T-helper 17 cell (primary cell): ENCODE results near the gene HOXA4. TPM values are rescaled to one million over a fixed set of nuclear protein-coding genes. Genes with fewer than 3 reads are reported as not detected.

Source experiments
- ATAC-seq: fragments of 150-1000 bp; cut with Tn5 transposase; 2 replicates; pipeline ENCODE4 v1.10.0; 2021; ENCODE audit warnings: mild to moderate bottlenecking, moderate library complexity
- DNase-seq, 3 donors: peaks; one replicate each; pipeline versions ENCODE4 v3.0.0 to v3.0.0-alpha.2; 2020 to 2021
- H3K9me3 ChIP-seq: one replicate; pipeline ENCODE4 v1.7.0; 2013; ENCODE audit warnings: low read length, mild to moderate bottlenecking; ENCODE audit not compliant: control insufficient read depth, poor library complexity, severe bottlenecking
- H3K27ac Mint-ChIP-seq: one replicate; pipeline ENCODE4 v1.8.0; 2022; ENCODE audit warnings: mild to moderate bottlenecking, moderate library complexity, mixed read lengths
- H3K27me3 Mint-ChIP-seq: one replicate; pipeline ENCODE4 v1.8.0; 2022; ENCODE audit warnings: mixed read lengths
- H3K36me3 Mint-ChIP-seq: one replicate; pipeline ENCODE4 v1.8.0; 2022; ENCODE audit warnings: low read depth, mixed read lengths
- H3K4me1 Mint-ChIP-seq: one replicate; pipeline ENCODE4 v1.8.0; 2022; ENCODE audit warnings: mild to moderate bottlenecking, mixed read lengths
- H3K4me3 Mint-ChIP-seq: one replicate; pipeline ENCODE4 v1.8.0; 2022; ENCODE audit warnings: mild to moderate bottlenecking, moderate library complexity, mixed read lengths
- total RNA-seq, 4 donors: library from RNA in 2 of 4; stranded (reverse) in 2 of 4; gene quantifications; one replicate each; pipeline ENCODE4 v1.2.3 and lab custom pipeline; 2022 to 2026

The HOXA4 gene
- total RNA-seq, 2 donors from 2014 or later = 0.26 TPM; not detected in 1

- H3K27ac Mint-ChIP-seq = no peak overlapping the region
Measured at GRCh38 chr7:27133409-27134231, 3.1 kb upstream of the HOXA4 start.

GRCh38 chr7:27132978-27133377, 2.4 kb upstream of the HOXA4 start:
- Mint-ChIP-seq H3K4me3 (no peak overlapping the region), H3K36me3 (no peaks in the 10 kb centered on the region), H3K27me3 (peaks cover 77% of the 10 kb centered on the region), H3K4me1 (peaks cover 2% of the 10 kb centered on the region), H3K27ac (no peak overlapping the region)
- ATAC-seq = no peak
- peaks cover 2% of the 10 kb centered on the region for H3K9me3 ChIP-seq
- DNase-seq = no peak

More at GRCh38 chr7:27133409-27134231, 3.1 kb upstream of the HOXA4 start:
- no peak for ATAC-seq
- H3K4me1 Mint-ChIP-seq = peaks cover 2% of the 10 kb centered on the region
- H3K36me3 Mint-ChIP-seq = no peaks in the 10 kb centered on the region
- no peak overlapping the region for H3K4me3 Mint-ChIP-seq
- H3K27me3 Mint-ChIP-seq = peaks cover 77% of the 10 kb centered on the region
- H3K9me3 ChIP-seq = peaks cover 2% of the 10 kb centered on the region
- DNase-seq = no peak

- H3K27me3 Mint-ChIP-seq = peaks cover 77% of the 10 kb centered on the region
- H3K4me3 Mint-ChIP-seq = no peak overlapping the region
- H3K27ac Mint-ChIP-seq = no peak overlapping the region
Measured at GRCh38 chr7:27132214-27132613, 1.7 kb upstream of the HOXA4 start.

GRCh38 chr7:27131390-27131819, 848 bp upstream of the HOXA4 start:
- Mint-ChIP-seq H3K4me3 (peak overlapping the region; percentile 75), H3K4me1 (peaks cover 2% of the 10 kb centered on the region), H3K36me3 (no peaks in the 10 kb centered on the region), H3K27me3 (peaks cover 77% of the 10 kb centered on the region), H3K27ac (no peak overlapping the region)
- H3K9me3 ChIP-seq = no peaks in the 10 kb centered on the region
- DNase-seq (no peak), ATAC-seq (no peak)

More at GRCh38 chr7:27132214-27132613, 1.7 kb upstream of the HOXA4 start:
- H3K9me3 ChIP-seq = peaks cover 1% of the 10 kb centered on the region
- Mint-ChIP-seq H3K36me3 (no peaks in the 10 kb centered on the region), H3K4me1 (peaks cover 2% of the 10 kb centered on the region)
- DNase-seq = no peak
- ATAC-seq = no peak

GRCh38 chr7:27129729-27130539, 623 bp downstream of the HOXA4 start:
- no peaks in the 10 kb centered on the region for H3K4me1 Mint-ChIP-seq
- ATAC-seq (peak; percentile 39), DNase-seq (no peak)
- peak overlapping the region; percentile 75 for H3K4me3 Mint-ChIP-seq
- H3K9me3 ChIP-seq = peaks cover 2% of the 10 kb centered on the region
- peaks cover 77% of the 10 kb centered on the region for H3K27me3 Mint-ChIP-seq
- H3K27ac Mint-ChIP-seq = no peak overlapping the region
- no peaks in the 10 kb centered on the region for H3K36me3 Mint-ChIP-seq

- H3K9me3 ChIP-seq = peaks cover 2% of the 10 kb centered on the region
- Mint-ChIP-seq H3K27me3 (peaks cover 77% of the 10 kb centered on the region), H3K4me1 (no peaks in the 10 kb centered on the region), H3K4me3 (no peak overlapping the region), H3K36me3 (no peaks in the 10 kb centered on the region), H3K27ac (no peak overlapping the region)
- DNase-seq (no peak), ATAC-seq (no peak)
Measured at GRCh38 chr7:27128776-27129728, 1.5 kb downstream of the HOXA4 start.

GRCh38 chr7:27128034-27128433, 2.5 kb downstream of the HOXA4 start:
- peaks cover 2% of the 10 kb centered on the region for H3K9me3 ChIP-seq
- Mint-ChIP-seq H3K4me3 (no peak overlapping the region), H3K36me3 (no peaks in the 10 kb centered on the region), H3K27ac (no peak overlapping the region), H3K4me1 (no peaks in the 10 kb centered on the region), H3K27me3 (peaks cover 77% of the 10 kb centered on the region)
- ATAC-seq = no peak
- DNase-seq = no peak

- ATAC-seq = no peak
- Mint-ChIP-seq H3K27ac (no peak overlapping the region), H3K27me3 (peaks cover 70% of the 10 kb centered on the region), H3K36me3 (no peaks in the 10 kb centered on the region), H3K4me3 (no peak overlapping the region), H3K4me1 (no peaks in the 10 kb centered on the region)
- peaks cover 2% of the 10 kb centered on the region for H3K9me3 ChIP-seq
- DNase-seq = no peak
Measured at GRCh38 chr7:27126596-27127327, 3.8 kb downstream of the HOXA4 start.

GRCh38 chr7:27125986-27126394, 4.6 kb downstream of the HOXA4 start:
- DNase-seq = no peak
- Mint-ChIP-seq H3K27me3 (peaks cover 66% of the 10 kb centered on the region), H3K4me3 (no peak overlapping the region), H3K27ac (no peak overlapping the region), H3K4me1 (no peaks in the 10 kb centered on the region), H3K36me3 (no peaks in the 10 kb centered on the region)
- peaks cover 2% of the 10 kb centered on the region for H3K9me3 ChIP-seq
- ATAC-seq = no peak

- Mint-ChIP-seq H3K4me1 (no peaks in the 10 kb centered on the region), H3K36me3 (no peaks in the 10 kb centered on the region), H3K27me3 (peaks cover 67% of the 10 kb centered on the region), H3K4me3 (no peak overlapping the region), H3K27ac (no peak overlapping the region)
- H3K9me3 ChIP-seq = peaks cover 2% of the 10 kb centered on the region
- no peak for DNase-seq
- ATAC-seq = no peak
Measured at GRCh38 chr7:27124902-27125689, 5.5 kb downstream of the HOXA4 start.

GRCh38 chr7:27124096-27124901, 6.3 kb downstream of the HOXA4 start:
- Mint-ChIP-seq H3K4me3 (no peak overlapping the region), H3K36me3 (no peaks in the 10 kb centered on the region), H3K4me1 (no peaks in the 10 kb centered on the region), H3K27ac (no peak overlapping the region), H3K27me3 (peaks cover 72% of the 10 kb centered on the region)
- no peak for ATAC-seq
- no peak for DNase-seq
- peaks cover 2% of the 10 kb centered on the region for H3K9me3 ChIP-seq
